Thoracic aorta (tissue), 2 donors: ENCODE measurements around the gene PSMG3. TPM values are rescaled to one million over a fixed set of nuclear protein-coding genes. Genes with fewer than 3 reads are reported as not detected.

Experiments used
- ATAC-seq: fragments of 150-250 bp; one replicate; pipeline ENCODE4 v1.8.0; 2017; ENCODE audit warnings: low read depth; ENCODE audit not compliant: insufficient number of reproducible peaks, low FRiP score
- DNase-seq: peaks from one replicate; pipeline ENCODE4 v3.0.0-alpha.2; 2020; ENCODE audit warnings: low spot score
- H3K27ac ChIP-seq, 2 donors: fragments of 200-600 bp; sonication (generic); 1 replicate in 1 of 2; 2 replicates in 1 of 2; pipeline ENCODE4 v1.5.1; 2016; ENCODE audit warnings: mild to moderate bottlenecking in 2 of 2, moderate library complexity in 2 of 2
- H3K27me3 ChIP-seq: fragments of 200-600 bp; sonication (generic); replicated peaks from 2 replicates; pipeline ENCODE4 v1.6.0; 2016; ENCODE audit warnings: mild to moderate bottlenecking; ENCODE audit not compliant: insufficient read depth
- H3K36me3 ChIP-seq: fragments of 200-600 bp; sonication (generic); one replicate; pipeline ENCODE4 v1.5.1; 2016
- H3K4me1 ChIP-seq, 2 donors: fragments of 200-600 bp; sonication (generic); 1 replicate in 1 of 2; 2 replicates in 1 of 2; pipeline versions ENCODE4 v1.5.1 to v1.6.0; 2016; ENCODE audit warnings: low read depth in 2 of 2, mild to moderate bottlenecking in 1 of 2; ENCODE audit not compliant: control insufficient read depth in 1 of 2
- H3K4me3 ChIP-seq: fragments of 200-600 bp; sonication (generic); 2 replicates; pipeline ENCODE4 v1.5.1; 2016; ENCODE audit warnings: mild to moderate bottlenecking
- H3K9me3 ChIP-seq: fragments of 200-600 bp; sonication (generic); 2 replicates; pipeline ENCODE4 v1.5.1; 2016
- total RNA-seq, 2 donors: library from RNA; depleted of rRNA; stranded (reverse); fragments of >200 nt; gene quantifications; one replicate each; pipeline versions ENCODE4 v1.1.0 to v1.2.3, GENCODE V29; 2016
- TF ChIP-seq, protein P1 (sequence below): fragments of 200-600 bp; sonication (generic); IDR thresholded peaks from one replicate; pipeline ENCODE4 v1.5.1; 2019; ENCODE audit warnings: antibody characterized with exemption

PSMG3 gene
- total RNA-seq, 2 donors from 2014 or later = 30.9 to 40.4 TPM

DNA sequence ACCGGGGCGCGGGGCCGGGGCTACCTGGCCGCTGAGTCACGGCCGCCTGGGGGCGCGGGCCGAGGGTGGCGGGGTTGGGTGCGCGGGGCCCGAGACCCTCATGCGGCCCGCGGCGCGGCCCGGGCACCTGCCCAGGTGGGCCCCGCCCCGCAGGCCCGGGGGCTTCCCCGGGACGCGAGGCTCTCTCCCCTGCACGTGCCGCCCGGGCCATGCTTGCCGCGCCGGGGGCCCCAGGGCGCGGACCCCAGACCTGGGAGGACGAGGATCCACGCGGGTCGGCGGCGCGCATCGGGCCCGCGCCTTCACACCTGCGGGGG is 38.9 kb downstream of the PSMG3 start:
- H3K27ac ChIP-seq = peak overlapping the region; percentile 97 to 99
- no peaks in the 10 kb centered on the region for H3K9me3 ChIP-seq
- H3K27me3 ChIP-seq = no peaks in the 10 kb centered on the region
- ATAC-seq = no peak
- peaks cover 9 to 33% of the 10 kb centered on the region in 2 donors for H3K4me1 ChIP-seq
- H3K4me3 ChIP-seq = peak overlapping the region; percentile 85
- no peaks in the 10 kb centered on the region for H3K36me3 ChIP-seq
- no peak for DNase-seq
- TF ChIP-seq, protein P1, sequence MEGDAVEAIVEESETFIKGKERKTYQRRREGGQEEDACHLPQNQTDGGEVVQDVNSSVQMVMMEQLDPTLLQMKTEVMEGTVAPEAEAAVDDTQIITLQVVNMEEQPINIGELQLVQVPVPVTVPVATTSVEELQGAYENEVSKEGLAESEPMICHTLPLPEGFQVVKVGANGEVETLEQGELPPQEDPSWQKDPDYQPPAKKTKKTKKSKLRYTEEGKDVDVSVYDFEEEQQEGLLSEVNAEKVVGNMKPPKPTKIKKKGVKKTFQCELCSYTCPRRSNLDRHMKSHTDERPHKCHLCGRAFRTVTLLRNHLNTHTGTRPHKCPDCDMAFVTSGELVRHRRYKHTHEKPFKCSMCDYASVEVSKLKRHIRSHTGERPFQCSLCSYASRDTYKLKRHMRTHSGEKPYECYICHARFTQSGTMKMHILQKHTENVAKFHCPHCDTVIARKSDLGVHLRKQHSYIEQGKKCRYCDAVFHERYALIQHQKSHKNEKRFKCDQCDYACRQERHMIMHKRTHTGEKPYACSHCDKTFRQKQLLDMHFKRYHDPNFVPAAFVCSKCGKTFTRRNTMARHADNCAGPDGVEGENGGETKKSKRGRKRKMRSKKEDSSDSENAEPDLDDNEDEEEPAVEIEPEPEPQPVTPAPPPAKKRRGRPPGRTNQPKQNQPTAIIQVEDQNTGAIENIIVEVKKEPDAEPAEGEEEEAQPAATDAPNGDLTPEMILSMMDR = no peak

- Histone ChIP-seq H3K27ac (peak overlapping the region in 1 of 2 donors; percentile 61), H3K36me3 (no peaks in the 10 kb centered on the region), H3K4me3 (no peak overlapping the region), H3K4me1 (peaks cover 9 to 22% of the 10 kb centered on the region in 2 donors), H3K9me3 (no peaks in the 10 kb centered on the region), H3K27me3 (no peaks in the 10 kb centered on the region)
- TF ChIP-seq, protein P1 = no peak
- DNase-seq (no peak), ATAC-seq (no peak)
Measured at GRCh38 chr7:1529383-1530116, 40.3 kb downstream of the PSMG3 start.

DNA sequence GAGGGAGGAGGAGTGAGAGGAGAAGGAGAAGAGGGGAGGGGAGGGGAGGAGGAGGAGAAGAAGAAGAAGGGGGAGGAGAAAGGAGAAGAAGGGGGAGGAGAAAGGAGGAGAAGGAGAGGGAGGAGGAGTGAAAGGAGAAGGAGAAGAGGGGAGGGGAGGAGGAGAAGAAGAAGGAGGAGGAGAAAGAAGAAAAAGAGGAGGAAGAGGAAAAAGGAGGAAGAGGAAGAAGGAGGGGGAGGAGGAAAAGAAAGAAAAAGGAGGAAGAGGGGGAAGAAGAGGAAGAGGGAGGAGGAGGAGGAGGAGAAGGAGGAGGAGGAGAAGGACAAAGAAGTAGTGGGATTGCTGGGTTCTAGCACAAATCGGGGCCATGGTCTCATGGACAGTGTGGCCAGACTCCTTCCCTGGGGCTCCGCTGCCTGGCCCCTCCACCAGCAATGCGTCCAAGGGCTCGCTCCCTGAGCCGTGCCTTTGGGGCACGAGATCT is 43.5 kb downstream of the PSMG3 start:
- ATAC-seq (no peak), DNase-seq (no peak)
- H3K9me3 ChIP-seq = no peaks in the 10 kb centered on the region
- H3K27me3 ChIP-seq = no peaks in the 10 kb centered on the region
- H3K27ac ChIP-seq = no peak overlapping the region
- peaks cover 0 to 6% of the 10 kb centered on the region in 2 donors for H3K4me1 ChIP-seq
- TF ChIP-seq, protein P1 = no peak
- H3K36me3 ChIP-seq = no peaks in the 10 kb centered on the region
- no peak overlapping the region for H3K4me3 ChIP-seq

DNA sequence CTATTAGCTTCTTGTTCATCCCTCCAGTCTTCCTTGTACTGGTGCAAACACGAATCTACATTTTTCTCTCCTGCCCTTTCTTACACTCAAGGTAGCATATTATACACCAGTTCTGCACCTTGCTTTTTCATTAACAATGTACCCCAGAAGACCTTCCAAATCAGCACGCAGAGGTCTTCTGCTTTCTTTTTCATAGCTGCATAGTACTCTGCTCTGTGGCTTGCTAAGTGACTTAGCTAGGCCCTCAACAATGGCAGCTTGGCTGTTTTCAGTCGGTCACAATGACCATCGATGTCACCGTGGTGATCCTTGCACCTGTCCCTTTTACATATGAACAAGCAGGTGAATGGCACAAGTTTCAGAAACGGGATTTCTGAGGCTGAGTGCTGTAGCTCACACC is 44.4 kb downstream of the PSMG3 start:
- no peak for ATAC-seq

DNA sequence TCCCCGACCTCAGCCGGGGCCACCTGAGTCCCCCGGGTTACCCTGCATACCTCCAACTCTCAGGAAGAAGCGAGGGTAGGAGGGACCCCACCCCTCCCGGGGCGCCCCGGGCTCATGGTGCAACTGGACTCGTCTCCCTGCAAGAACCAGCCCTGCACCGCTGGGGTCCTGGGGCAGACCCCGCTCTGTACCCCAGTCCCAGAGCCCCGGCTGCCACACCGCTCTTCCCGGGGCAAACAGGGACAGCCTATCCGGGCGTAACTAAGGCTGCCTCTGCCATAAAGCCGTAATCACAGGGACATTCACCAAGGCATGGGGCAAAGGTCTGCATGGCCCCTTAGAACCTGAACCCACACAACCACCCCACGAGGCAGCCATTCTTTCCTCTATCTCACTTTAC is 46.0 kb downstream of the PSMG3 start:
- Histone ChIP-seq H3K4me3 (no peak overlapping the region), H3K27ac (no peak overlapping the region), H3K4me1 (peaks cover 0 to 8% of the 10 kb centered on the region in 2 donors), H3K36me3 (no peaks in the 10 kb centered on the region), H3K27me3 (no peaks in the 10 kb centered on the region), H3K9me3 (no peaks in the 10 kb centered on the region)
- TF ChIP-seq, protein P1 = no peak
- no peak for ATAC-seq
- no peak for DNase-seq

More for the DNA sequence above, 44.4 kb downstream of the PSMG3 start:
- H3K27me3 ChIP-seq = no peaks in the 10 kb centered on the region
- no peak overlapping the region for H3K4me3 ChIP-seq
- no peaks in the 10 kb centered on the region for H3K36me3 ChIP-seq
- no peak for DNase-seq
- TF ChIP-seq, protein P1 = no peak
- H3K27ac ChIP-seq = no peak overlapping the region
- peaks cover 0 to 9% of the 10 kb centered on the region in 2 donors for H3K4me1 ChIP-seq
- no peaks in the 10 kb centered on the region for H3K9me3 ChIP-seq
